HG03066 (cell line): ENCODE measurements around the gene PAX8.

Experiments
- ATAC-seq: cut with Tn5 transposase; IDR thresholded peaks from one replicate; pipeline ENCODE4 v1.9.1; 2021; ENCODE audit warnings: low read depth; ENCODE audit not compliant: unreplicated experiment

Gene PAX8

DNA sequence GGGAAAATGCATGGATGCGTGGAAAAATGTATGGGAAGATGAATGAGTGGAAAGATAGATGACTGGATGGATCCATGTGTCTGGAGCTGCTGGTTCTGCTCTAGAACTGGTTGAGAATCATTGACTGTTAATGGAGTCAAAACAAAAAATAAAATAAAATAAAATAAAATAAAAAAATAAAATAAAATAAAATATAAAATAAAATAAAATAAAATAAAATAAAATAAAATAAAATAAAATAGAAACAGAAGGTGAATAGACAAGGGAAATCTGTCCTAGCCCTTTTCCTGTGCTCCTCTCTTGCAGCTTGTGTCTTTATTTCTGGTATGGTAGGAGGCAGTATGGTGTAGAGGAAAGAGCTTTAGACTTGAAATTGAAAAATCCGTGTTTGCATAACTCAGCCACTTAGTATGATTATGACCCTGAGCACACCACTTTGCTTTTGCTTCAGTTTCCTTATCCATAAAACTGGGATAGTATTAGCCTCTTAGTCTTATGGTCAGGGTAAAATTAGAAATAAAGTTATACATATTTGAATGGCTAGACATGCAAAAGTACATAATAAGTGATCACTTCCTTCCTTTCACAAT, 54.0 kb downstream of the PAX8 start:
- ATAC-seq: no peak

GRCh38 chr2:113223813-113224212, 54.9 kb downstream of the PAX8 start:
- ATAC-seq: no peak

DNA sequence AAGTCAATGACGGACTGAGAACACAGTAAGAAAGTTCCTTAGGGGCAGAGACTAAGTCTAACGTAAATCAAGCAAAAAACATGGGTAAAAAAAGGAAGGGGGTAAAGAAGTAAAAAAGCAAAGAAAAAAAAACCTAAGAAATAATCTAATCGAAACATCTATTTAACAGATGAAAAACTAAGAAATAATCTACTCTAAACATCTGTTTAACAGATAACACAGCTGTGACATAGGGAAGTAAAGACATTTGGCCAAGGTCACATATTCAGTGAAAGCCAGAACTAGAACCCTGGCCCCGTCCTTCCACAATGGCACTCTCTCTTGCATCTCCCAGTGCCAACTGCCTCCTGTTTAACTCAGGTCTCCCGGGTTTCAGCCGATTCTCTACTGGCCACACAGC, 56.9 kb downstream of the PAX8 start:
- no peak for ATAC-seq

DNA sequence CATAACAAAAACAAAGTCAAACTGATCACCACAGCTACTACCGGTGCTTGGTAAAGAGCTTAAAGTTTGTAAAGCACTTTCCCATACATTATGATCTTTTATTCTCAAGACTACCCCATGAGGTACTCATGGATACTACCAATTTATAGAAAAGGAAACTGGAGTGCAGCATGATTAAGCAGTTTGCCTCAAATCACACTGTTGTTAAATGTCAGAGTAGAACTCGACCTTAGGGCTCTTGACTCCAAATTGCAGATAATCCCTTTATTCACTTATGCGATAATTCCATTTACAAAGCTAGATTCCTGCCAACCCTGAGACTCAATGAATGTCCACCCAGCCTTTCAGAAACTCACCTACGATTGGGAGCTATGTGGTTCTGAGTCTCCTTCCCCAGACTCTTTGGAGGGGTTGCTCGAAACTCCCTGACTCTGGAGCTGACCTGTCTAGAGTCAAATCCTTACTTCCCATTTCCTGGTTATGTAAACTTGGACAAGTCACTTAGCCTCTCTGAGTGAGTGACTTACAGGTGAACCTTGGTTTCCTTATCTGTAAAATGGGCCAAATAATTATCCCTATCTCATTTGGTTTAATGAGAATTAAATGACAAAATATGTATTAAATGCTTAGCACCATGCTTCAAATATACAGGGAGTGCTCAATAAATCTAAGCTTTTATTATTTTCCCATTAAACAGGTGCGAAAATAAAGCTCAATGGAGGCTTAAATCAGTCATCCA, 57.6 kb downstream of the PAX8 start:
- no peak for ATAC-seq

GRCh38 chr2:113219889-113220641, 58.7 kb downstream of the PAX8 start:
- no peak for ATAC-seq

DNA sequence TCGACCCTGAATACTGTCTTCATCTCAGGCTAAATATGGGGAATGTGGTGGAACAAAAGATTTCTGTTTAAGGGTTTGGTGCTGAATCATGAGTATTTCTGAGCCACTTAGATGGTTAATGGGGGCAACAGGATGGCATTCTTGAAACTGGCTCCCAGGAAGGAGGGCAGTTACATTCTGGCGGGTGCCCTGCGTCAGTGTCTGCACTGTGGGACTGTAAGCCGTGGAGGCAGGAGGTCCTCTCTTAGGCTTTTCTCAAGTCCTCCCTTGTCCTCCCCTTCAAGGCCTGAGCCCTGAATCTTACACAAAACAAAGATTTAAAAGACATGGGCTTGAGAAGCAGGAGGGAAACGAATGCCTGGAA, 59.2 kb downstream of the PAX8 start:
- no peak for ATAC-seq

DNA sequence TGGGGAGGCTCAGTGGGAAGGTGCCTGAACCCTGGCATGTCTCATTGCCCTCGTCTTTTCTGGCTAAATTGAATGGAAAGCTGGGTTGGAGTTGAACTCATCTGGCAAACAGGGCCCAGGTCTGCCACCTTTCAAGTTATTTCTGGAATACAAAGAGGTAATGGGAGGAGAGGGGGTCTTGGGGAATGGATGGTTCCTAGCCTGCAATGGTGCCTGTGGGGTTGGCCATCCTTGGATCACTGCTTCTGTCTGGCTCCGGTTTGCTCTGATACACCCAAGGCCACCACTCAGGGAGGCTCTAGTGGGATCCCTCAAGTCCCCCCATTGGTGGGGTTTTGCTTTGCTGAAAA, 59.7 kb downstream of the PAX8 start:
- no peak for ATAC-seq

DNA sequence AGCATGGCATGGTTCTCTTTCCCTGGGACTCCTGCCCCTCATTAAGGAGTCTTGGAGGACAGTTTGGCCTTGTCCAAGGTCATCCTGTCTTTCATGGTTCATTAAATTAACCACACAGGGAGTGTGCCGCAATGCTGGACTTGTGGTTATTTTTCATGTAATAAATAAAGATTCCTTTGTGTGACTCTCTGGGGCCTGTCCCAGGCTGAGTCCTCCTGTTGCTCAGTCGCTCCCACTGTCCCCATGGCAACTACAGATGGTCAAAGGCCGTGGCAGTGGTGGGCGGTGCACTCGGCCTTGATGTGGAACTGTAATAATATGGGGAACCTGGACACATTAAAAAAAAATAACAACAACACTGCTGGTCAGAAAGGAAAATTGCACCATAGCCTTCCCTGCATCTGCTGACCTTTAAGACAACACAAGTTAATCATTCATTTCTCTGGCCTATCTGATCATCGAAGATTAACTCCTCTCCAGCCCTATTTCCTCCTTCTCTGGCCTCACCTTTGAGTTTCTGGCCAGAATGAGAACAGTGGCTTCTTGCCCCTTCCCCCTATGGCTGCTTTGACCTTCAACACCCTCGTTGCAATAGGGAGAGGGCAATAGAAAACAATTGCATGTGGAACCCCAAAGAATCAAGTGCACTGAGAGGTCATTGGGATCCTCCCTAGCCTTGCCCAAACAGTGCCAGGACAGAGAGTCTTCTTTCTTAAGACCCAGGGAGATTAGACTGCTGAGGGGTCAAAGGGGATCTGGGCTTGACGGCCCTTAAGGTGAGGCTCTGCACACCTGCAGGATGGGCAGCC, 60.2 kb downstream of the PAX8 start:
- ATAC-seq: no peak

- no peak for ATAC-seq
Observed at GRCh38 chr2:113217455-113218282, 61.1 kb downstream of the PAX8 start.

- ATAC-seq: no peak
Observed at GRCh38 chr2:113216891-113217454, 61.7 kb downstream of the PAX8 start.

DNA sequence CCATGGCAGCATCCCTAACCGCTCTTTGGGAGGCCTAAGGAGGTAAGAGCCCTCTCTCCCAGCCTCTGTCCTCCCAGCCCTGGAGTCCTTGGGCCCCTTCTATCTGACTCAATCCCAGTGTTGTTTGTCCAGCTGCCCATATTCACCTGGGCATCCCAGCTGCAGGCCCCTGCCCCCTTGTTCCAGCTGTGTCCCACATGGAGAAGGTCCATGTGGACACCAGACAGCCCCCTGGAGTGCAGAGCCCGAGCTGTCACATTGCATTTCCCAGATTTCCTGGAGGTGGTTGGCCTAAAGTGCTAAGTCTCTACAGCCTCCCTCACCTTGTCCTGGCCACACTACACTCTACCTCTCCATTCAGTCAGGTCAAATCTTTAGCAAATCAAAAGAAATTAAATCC, 62.4 kb downstream of the PAX8 start:
- no peak for ATAC-seq

DNA sequence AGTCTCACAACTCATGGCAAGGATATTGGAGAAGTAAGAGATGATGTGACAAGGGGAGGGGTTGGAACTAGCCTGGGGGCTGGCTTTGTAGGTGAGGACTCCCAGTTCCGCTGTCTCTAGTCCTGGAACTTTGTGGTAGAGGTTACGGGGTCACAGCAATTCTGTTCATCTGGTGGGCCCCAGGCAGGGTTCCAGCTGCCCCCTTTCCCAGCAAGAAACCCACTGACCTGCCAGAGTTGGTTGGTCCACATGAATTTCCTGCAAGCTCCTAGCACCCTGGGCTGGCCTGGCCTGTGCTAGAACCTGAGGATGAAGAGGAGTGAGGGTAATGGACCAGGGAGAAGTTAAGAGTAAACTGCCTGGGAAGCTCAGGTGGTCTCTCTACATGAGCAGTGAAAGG, 63.7 kb downstream of the PAX8 start:
- no peak for ATAC-seq

- ATAC-seq: no peak
Observed at GRCh38 chr2:113214141-113214540, 64.6 kb downstream of the PAX8 start.

DNA sequence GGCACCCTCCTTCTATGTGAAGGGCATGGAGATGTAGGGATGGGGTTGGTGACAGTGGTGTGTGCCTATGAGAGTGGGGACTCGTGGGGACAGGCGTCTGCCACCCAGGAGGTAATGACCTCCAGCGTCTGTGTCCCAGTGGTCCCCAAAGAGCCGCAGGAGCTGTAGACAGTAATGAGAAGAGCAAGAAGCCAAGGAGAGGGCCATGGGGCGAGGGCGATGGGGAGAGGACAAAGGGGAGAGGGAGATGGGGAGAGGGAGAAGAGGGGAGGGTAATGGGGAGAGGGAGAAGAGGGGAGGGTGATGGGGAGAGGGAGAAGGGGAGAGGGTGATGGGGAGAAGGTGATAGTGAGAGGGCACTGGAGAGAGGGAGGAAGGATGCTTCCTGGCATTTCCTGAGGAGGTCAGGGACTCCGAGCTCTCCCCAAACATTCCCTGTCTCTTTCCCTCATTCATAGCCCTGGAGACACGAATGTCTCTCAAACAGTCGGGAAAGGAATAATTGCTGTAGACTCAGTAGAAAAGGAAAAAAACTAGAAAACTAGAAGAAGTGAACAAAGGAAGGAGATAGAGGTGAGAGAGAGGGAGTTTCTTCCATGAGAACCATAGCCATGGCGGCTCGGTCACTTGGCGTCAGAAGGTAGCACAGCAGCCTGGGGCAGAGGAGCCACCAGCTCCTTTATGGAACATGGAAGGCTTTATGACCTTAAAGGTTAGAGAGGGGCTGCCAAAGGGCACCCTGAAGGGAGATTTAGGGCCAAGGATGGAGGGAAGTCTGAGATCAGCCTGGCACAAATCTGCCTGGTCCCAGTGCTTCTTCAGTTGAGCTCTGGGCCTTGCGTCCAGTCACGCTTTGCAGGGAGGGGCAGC, 65.4 kb downstream of the PAX8 start:
- no peak for ATAC-seq

DNA sequence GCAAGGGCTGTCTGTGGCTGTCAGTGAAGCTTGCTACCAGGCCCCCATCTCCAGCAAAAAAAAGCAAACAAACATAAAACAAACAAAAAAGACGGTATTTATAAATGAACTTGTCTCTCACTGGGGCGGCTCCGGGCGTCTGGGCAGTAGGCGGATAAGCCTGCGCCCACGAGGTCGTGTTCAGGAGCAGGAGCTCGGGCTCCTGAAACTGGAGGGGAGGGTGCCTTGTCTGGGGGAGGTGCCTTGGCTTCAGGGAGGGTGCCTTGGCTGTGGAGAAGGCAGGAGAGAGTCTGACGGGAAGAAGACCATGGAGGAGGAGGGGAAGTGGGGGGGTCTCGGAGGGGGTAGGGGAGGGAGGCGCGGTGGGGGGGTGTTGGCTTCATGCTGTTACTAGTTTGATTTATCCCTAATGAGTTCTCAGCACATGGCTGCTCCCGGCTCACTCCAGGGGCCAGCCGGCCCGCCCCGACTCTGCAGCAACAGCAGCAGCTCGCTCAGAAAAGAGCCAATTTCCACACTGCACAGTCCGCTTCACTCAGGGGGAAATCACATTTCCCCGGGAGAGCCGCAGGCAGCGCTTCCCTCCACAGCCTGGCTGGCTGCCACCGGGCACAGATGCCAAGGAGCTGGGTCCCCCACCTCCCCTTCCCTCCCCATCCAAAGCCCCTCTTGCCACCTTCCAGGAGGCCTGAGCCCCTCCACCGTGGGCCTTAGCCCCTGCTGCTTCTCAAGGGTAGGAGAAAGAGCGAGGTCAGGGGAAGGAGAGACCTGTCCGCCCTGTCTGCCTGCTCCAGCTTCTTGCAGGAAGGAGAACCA, 66.3 kb downstream of the PAX8 start:
- no peak for ATAC-seq

DNA sequence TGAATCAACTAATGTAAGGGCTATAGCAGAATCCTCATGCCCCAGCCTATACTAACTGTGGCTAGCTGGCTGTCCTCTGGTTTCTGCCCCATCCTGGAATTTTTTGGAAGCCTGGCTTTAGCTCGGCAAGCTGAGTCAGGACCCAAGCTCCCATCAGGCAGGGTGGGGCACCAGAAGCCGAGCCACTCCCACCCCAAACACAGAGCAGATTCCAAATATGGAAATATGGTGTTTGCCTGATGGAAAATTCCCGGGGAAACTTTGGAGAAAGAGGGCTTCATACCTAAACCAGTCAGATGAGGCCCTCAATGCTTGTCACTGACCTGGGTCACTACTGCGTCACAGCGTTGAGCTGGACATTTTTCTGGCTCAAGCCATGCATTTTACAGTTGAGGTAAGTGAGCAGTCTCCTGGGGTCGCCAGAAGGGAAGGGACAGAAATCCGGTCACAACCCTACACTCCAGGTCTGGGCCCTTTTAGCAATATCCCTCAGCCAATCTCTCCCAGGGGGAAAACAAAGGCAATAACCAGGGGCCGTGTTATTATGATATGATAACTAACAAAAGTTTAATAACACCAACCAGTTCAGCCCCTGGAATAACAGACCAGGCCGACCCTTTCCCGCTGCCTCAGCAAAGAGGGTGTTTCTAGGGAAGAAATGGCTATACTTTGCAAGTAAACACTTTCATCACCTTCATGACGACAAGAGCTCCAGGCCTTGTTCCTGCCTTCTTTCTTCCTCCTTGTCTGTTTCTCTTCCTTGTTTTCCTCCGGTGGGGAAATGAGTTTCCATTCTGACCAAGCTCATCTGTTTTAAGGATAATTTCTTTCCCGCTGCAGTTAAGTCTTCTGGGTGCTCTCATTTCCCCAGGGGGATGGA, 67.3 kb downstream of the PAX8 start:
- ATAC-seq: no peak

DNA sequence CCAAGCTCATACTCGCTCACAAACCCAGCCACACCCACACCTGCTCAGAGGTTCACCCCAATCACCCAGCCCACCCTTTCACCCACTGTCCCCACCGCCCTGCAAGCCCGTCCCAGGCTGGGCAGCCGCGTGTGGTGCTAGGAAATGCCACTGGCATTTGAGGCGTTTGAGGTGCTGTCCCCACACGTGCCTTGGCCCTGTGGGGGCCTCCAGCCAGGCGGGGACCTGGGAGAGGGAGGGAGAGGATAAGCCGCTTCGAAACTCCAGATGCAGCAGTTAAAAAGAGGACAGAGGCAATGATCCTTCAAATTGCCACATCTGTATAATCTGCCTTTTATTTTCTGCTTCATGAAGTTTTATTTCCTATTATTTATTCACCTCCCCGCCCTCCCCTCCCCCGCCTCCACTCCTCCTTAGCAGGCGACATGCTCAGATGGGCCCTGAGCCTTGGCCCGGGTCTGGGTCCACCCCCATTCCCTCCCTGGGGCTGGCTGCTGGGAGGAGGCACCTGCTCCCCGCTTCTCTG, 69.0 kb downstream of the PAX8 start:
- ATAC-seq: no peak
